GM18520 (cell line): ENCODE results near the gene FCRL1.

Experiments
- ATAC-seq: cut with Tn5 transposase; IDR thresholded peaks from one replicate; pipeline ENCODE4 v1.9.1; 2021; ENCODE audit not compliant: unreplicated experiment

The FCRL1 gene, protein sequence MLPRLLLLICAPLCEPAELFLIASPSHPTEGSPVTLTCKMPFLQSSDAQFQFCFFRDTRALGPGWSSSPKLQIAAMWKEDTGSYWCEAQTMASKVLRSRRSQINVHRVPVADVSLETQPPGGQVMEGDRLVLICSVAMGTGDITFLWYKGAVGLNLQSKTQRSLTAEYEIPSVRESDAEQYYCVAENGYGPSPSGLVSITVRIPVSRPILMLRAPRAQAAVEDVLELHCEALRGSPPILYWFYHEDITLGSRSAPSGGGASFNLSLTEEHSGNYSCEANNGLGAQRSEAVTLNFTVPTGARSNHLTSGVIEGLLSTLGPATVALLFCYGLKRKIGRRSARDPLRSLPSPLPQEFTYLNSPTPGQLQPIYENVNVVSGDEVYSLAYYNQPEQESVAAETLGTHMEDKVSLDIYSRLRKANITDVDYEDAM

GRCh38 chr1:157819896-157820295 lies at the start of gene FCRL1:
Gene FCRL1 (minus strand): TSS chr1:157820120. CDS start chr1:157820037, 83 bp downstream.
- no peak for ATAC-seq

GRCh38 chr1:157868654-157869053 lies 48.7 kb upstream of the FCRL1 start:
- ATAC-seq = no peak

DNA sequence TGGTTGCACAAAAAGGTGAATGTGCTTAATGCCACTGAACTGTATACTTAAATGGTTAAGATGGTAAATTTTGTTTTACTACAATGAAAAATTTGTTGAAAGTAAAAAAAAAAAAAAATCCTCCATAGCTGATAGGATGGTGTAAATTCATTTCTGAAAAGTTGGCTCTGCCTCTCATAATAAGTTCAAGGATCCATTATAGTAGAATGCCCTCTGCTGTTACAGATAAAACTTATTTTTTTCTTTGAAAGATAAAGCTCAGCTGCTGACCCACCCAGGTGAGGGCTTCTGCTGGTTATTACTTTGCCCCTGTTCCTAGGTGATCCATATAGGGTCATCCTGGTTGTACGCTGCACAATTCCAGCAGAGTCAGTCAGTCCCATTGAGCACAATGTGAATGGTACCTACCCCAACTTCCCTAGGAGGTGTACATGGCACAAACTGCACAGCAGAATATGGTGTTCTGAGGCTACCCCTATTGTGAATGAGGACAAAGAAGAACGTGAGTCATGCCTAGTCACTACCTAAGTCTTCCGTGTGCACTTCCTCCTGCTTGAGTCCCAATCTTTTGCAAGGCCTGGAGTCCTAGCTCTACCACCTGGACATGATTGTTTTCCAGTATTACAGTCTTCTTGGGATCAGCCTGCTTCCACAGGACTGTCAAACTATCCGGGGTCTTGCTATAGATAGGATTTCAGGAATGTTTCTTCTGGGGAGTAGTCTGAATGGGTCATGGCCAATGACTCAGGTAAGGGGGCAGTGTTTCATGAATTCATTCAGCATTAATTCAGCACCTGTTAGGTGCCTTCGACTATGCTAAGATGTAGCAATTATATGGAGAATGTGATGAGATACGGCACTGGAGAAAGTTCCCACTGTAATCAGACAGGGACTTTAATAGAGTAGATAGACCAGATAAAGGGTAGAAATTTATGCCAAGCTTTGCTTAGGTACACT lies 42.5 kb upstream of the FCRL1 start:
- no peak for ATAC-seq

DNA sequence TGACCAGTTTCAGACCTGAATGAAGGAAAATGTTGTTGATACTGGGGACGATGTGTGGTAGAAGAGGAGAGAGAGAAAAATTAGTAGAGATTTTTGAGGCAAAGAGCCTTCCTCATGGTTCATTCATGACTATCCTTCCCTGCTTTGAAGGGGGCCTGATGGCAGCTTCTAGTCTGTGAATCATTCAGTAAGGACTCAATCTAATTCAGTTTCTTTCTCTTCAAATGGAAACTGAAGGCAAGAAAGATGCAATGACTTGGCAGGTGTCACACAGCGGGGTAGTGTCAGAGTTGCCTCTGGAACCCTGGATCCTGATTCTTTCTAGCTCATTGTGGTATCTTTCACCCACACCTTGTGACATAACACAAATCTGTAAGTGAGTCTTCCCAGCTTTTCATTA lies 36.6 kb upstream of the FCRL1 start:
- ATAC-seq = peak; percentile 60

- ATAC-seq = no peak
These were observed 32.6 kb upstream of the FCRL1 start for GRCh38 chr1:157852476-157852875.

DNA sequence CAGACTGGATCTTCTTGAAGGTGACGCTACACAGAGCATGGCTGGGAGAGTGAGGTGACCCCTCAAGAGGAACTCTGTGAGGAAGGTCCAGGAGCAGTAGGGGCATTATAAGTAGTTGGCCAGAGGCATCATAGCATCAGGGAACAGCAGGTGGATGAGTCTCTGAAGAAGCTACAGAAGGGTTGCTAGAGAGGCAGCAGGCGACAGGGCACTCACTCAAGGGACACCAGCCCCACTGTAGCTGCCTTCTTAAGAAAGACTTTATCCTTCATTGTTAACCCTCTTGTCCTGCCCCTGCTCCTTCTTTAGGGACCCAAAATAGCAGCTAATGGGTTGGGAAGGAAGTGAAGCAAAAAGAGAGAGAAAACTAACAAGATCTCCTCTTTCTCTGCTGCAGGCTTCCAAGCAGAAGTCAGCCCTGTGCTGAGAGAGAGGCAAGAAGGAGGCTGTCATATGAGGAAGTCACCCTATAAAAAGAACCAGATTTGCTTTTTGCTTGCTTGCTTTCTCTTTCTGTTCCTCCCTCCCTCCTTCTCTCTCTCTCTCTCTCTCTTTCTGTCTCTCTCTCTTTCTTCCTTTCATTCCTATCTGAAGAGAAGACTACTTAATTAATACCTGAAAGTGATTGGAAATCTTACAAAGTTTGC lies 29.4 kb upstream of the FCRL1 start:
- no peak for ATAC-seq

DNA sequence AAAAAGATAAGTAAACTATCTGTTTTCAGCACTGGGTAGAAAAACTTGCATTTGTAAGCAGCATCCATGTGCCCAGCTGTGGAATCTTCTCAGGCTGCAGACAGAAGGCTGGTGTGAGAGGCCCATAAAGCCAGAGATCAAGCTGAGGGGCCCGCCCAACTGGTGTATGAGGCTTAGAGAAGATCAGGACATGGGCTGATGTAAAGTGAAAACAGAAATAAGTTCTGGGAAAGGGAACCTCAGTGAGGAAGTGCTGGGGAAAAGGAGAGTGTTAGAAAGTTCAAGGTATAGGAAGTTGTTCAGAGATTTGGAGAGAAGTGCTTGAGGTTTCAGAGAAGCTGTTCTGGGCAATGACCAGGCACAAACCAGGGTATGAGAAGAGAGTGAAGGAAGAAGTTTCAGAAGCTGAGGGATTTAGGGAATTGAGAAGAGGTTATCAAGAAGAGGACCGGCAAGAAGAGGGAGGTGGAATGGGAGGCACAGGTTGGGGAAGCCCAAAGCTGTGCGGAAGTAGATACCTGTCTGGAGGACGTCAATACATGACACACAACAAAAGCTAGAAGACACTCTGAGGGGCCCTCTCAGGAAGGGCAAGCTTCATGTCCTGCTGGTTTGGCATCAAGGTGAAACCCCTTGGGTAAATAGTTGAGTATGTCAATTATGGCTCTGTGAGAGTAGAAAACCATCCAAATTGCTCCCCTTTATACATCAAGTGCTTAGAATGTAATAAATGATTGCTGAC lies 24.3 kb upstream of the FCRL1 start:
- ATAC-seq = no peak

- ATAC-seq = no peak
These were observed 23.0 kb upstream of the FCRL1 start for GRCh38 chr1:157842939-157843338.

GRCh38 chr1:157841708-157842107 lies 21.8 kb upstream of the FCRL1 start, which contains the start of gene CD5L:
Gene CD5L (minus strand): TSS chr1:157841808. CDS start chr1:157841701, 107 bp downstream.
- no peak for ATAC-seq

DNA sequence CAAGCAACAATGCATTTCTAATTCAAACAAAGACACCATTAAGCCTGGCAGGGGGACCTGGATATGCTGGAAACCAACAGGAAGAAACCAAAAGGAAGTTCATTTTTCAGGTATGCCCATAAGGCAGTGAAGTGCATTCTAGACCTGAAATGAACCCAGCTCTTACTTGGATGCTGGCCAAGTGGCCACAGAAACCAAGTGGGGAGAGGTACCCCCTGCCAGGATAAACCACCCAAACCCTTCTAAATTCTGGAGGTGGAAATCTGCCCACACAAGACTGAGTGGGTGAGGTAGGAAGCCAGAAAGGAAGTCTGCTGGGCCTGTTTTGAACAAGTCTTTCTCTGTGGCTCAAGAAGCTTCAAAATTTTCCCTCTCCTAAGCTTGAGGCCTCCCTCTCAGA lies 19.0 kb upstream of the FCRL1 start:
- ATAC-seq = no peak

DNA sequence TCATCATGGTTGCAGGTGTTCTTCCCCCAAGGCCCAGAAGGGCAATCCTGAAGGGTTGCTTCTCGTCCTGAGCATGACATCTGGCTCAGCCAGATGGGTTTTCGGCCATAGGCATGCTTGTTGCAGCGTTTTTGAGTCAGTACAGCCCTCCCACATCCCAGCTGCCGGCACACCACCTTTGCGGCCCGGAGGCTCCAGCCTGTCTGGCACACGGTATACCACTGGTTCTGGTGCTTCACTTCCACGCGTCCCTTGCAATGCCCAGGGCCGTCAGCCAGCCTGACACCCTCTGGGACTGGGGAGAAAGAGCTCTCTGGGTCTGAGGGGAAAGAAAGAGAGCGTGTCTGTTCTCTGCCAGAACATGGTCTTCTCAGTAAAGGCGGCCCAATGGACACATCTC lies 14.5 kb upstream of the FCRL1 start:
- ATAC-seq = no peak

DNA sequence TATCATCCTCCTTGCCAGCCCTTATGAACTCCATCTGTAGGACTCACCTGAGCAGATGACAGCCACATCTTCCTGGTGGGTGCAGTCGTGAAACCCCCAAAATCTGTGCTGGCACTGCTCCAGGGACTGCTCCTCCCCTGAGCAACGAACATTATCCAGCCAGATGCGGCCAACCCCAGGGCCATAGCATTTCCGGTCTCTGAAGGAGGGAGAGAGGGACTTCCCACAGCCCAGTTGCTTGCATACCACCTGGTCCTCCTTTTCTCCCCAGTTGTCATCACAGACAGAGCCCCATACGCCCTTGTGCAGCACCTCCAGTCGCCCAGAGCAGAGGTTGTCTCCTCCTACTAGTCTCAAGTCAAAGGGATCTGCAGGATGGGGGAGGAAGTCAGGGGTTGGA lies 13.2 kb upstream of the FCRL1 start:
- no peak for ATAC-seq

DNA sequence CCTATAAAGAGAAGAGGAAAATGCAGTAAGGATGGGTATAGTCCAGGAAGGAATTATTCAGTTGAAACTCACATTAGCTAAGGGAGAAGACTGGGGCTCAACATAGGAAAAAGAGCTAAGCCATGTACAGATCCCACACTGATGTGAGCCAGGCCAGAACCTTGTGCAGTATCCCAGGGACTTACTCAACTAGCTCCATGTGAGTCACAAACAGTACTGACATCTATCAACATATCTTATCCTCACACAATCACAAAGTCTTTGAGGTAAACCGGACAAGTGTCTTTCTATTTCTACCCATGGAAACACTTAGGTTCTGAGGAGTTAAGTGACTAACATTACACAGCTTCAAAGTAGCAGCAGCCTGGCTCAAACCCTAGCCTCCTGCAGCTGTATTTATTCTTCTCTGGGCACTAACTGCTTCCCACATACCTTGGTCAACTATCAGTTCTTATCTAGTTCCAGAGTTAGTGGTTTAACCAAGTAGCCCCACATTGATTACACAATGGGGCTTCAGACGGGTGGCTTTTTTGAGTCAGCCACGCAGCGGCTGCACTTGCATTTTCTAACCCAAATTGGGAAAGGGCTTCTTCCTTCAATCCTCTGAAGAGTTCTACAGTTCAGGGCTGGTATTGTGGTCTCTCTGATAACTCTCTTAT lies 12.2 kb upstream of the FCRL1 start:
- ATAC-seq = no peak

DNA sequence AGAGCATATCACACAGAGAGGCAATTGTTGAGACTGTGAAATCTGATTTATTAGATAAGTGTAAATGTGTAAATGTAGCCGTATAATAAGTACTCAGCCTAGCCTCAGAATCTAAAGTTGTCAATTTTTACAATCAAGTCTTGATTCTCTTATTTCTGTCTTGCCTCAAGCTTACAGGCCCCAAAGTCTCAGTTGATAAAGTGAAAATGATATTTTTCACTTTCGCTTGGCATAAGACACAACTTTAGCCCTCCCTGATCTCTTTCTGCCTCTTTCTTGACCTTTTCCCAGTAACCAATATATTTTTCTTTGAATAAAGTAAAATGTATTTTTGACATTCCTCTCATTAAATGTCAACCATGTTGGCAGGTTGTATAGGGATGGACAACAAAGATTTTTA lies 11.0 kb upstream of the FCRL1 start:
- ATAC-seq = no peak

GRCh38 chr1:157829711-157830110 lies 9.8 kb upstream of the FCRL1 start:
- no peak for ATAC-seq

DNA sequence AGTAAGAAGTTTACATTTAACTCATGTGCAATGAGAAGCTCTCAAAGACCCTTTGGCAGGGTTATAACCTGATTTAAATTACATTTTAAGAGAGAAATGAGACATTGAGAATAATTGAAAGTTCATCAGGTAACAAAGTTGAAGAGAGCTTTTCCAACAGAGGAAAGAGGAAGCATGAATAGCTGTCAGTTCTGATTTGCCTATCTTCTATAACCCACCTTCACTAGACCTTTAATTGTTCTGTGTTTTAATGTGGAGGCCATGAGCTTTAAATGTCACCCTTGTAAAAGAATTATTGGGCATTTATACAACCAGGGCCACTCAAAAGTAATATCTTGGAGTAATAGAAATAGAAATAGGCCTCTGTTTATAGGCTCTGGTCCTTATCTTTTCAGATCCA lies 9.3 kb upstream of the FCRL1 start:
- no peak for ATAC-seq

DNA sequence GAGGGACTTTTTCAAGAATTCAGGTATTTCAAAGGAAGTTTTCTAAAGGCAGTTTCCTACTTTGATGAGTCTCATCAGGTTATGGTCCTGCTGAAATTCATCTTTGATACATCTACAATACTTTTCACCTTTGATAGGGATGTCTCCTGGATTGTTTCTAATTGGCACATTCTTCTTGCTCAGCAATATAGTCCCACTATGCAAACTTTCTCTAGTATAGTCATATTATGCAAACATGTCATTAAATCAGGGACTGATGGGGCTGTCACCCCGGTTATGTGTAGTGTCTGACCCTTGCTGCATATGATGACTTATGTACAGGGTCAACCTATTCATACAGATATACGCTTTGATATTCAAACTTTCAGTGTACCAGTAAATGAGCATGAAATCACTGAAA lies 379 bp upstream of the FCRL1 start:
- no peak for ATAC-seq

GRCh38 chr1:157819215-157819614 lies 705 bp downstream of the FCRL1 start:
- no peak for ATAC-seq

DNA sequence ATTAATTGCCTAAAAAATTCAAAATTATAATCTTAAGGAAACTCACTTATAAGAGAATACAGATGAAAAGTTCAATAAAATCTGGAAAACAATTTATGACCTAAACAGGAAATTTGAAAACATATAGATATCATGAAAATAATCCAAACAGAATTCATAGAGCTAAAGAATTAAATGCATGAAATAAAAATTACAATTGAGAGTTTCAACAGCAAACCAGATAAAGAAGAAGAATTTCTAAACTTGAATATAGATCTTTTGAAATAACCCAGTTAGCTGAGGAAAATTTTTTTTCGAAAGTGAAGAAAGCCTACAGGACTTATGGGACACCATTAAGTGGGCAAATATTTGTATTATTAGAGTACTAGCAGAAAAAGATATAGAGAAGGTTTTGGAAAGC lies 6.7 kb downstream of the FCRL1 start:
- no peak for ATAC-seq
